IMR-90 (cell line): ENCODE measurements around the gene SHC2. TPM values are rescaled to one million over a fixed set of nuclear protein-coding genes. Genes with fewer than 3 reads are reported as not detected.

Experiments
- ATAC-seq: fragments of 200-7000 bp; cut with Tn5 transposase; 2 replicates; pipeline ENCODE4 v1.9.1; 2020; ENCODE audit warnings: low read depth, mild to moderate bottlenecking, moderate library complexity
- BruUV-seq: library from RNA; stranded (reverse); fragments of 400-500 nt; replicated peaks from 2 replicates; lab custom pipeline; 2021; lab: Mats Ljungman, UMichigan
- CTCF ChIA-PET: fragments of 300-600 bp; formaldehyde crosslinking; extraction: SDS; loops from one replicate; lab custom pipeline; 2021; ENCODE audit warnings: antibody characterized with exemption; lab: Yijun Ruan, JAX
- POLR2A ChIA-PET: fragments of 300-600 bp; sonication (Branson Sonifier 250); formaldehyde crosslinking; loops from one replicate; lab custom pipeline; 2022; ENCODE audit warnings: antibody characterized with exemption; ENCODE audit not compliant: unreplicated experiment; lab: Charles Lee
- DNase-seq: peaks from one replicate; pipeline ENCODE4 v3.0.0; 2013
- H2AFZ ChIP-seq: replicated peaks from 2 replicates; pipeline ENCODE3; 2013; ENCODE audit warnings: low read length, mild to moderate bottlenecking; ENCODE audit not compliant: poor library complexity
- H2AK5ac ChIP-seq: 2 replicates; pipeline ENCODE4 v1.6.1; 2013; ENCODE audit warnings: low read depth, low read length, inconsistent platforms
- H2AK9ac ChIP-seq: replicated peaks from 2 replicates; pipeline ENCODE3; 2013; ENCODE audit warnings: mild to moderate bottlenecking, low read depth, low read length, moderate library complexity; ENCODE audit not compliant: poor library complexity
- H2BK120ac ChIP-seq: 2 replicates; pipeline ENCODE4 v1.6.1; 2013; ENCODE audit warnings: low read depth, low read length, inconsistent platforms
- H2BK15ac ChIP-seq: 3 replicates; pipeline ENCODE4 v1.6.1; 2013; ENCODE audit warnings: low read depth, low read length, inconsistent platforms
- H2BK20ac ChIP-seq: 2 replicates; pipeline ENCODE4 v1.6.1; 2013; ENCODE audit warnings: low read depth, mild to moderate bottlenecking, inconsistent platforms, low read length, moderate library complexity
- H2BK5ac ChIP-seq: 2 replicates; pipeline ENCODE4 v1.6.1; 2013; ENCODE audit warnings: mild to moderate bottlenecking, low read depth, low read length, inconsistent platforms; ENCODE audit not compliant: poor library complexity, severe bottlenecking
- H3K14ac ChIP-seq: replicated peaks from 2 replicates; pipeline ENCODE4 v1.6.1; 2013; ENCODE audit warnings: low read depth, low read length, inconsistent platforms
- H3K18ac ChIP-seq: 2 replicates; pipeline ENCODE4 v1.6.1; 2013; ENCODE audit warnings: low read depth, low read length, control low read depth
- H3K23ac ChIP-seq: 2 replicates; pipeline ENCODE4 v1.6.1; 2013; ENCODE audit warnings: low read depth, low read length, inconsistent platforms
- H3K27ac ChIP-seq: 2 replicates; pipeline ENCODE4 v1.5.1; 2013; ENCODE audit warnings: mild to moderate bottlenecking, control low read depth, low read length; ENCODE audit not compliant: insufficient read depth
- H3K27me3 ChIP-seq: 2 replicates; pipeline ENCODE4 v1.6.1; 2013; ENCODE audit warnings: low read length; ENCODE audit not compliant: control insufficient read depth, insufficient read depth
- H3K36me3 ChIP-seq: 2 replicates; pipeline ENCODE4 v1.6.1; 2013; ENCODE audit warnings: low read length, mixed read lengths; ENCODE audit not compliant: control insufficient read depth, insufficient read depth
- H3K4ac ChIP-seq: 2 replicates; pipeline ENCODE4 v1.6.1; 2013; ENCODE audit warnings: low read depth, low read length, inconsistent platforms
- H3K4me1 ChIP-seq: 2 replicates; pipeline ENCODE4 v1.6.1; 2013; ENCODE audit warnings: low read length, mixed read lengths; ENCODE audit not compliant: control insufficient read depth, insufficient read depth
- H3K4me2 ChIP-seq: 2 replicates; pipeline ENCODE4 v1.6.1; 2013; ENCODE audit warnings: low read depth, mild to moderate bottlenecking, control low read depth, low read length, moderate library complexity
- H3K4me3 ChIP-seq: 2 replicates; pipeline ENCODE4 v1.5.1; 2013; ENCODE audit warnings: low read depth, mild to moderate bottlenecking, control low read depth, low read length, moderate library complexity; ENCODE audit not compliant: insufficient read depth
- H3K56ac ChIP-seq: 2 replicates; pipeline ENCODE4 v1.6.1; 2013; ENCODE audit warnings: low read length, inconsistent platforms; ENCODE audit not compliant: insufficient read depth; ENCODE audit errors: extremely low read depth
- H3K79me1 ChIP-seq, 2 experiments: 2 replicates each; pipeline ENCODE4 v1.6.1; 2013; ENCODE audit warnings: low read length in 2 of 2, inconsistent platforms in 1 of 2, low read depth in 1 of 2
- H3K9ac ChIP-seq: 2 replicates; pipeline ENCODE4 v1.6.1; 2013; ENCODE audit warnings: low read depth, low read length, control low read depth
- H3K9me1 ChIP-seq: 2 replicates; pipeline ENCODE4 v1.6.1; 2013; ENCODE audit warnings: low read length, inconsistent platforms; ENCODE audit not compliant: insufficient read depth
- H3K9me3 ChIP-seq: 2 replicates; pipeline ENCODE4 v1.6.1; 2013; ENCODE audit warnings: low read length; ENCODE audit not compliant: control insufficient read depth, insufficient read depth
- H4K20me1 ChIP-seq: 2 replicates; pipeline ENCODE4 v1.6.1; 2013; ENCODE audit warnings: low read length, inconsistent platforms; ENCODE audit not compliant: insufficient read depth
- H4K5ac ChIP-seq: 2 replicates; pipeline ENCODE4 v1.6.1; 2013; ENCODE audit warnings: mild to moderate bottlenecking, low read depth, low read length, control low read depth
- H4K8ac ChIP-seq, 2 experiments: 2 replicates each; pipeline ENCODE4 v1.6.1; 2013; ENCODE audit warnings: low read depth in 2 of 2, low read length in 2 of 2, control low read depth in 1 of 2, inconsistent platforms in 1 of 2
- H4K91ac ChIP-seq: 2 replicates; pipeline ENCODE4 v1.6.1; 2013; ENCODE audit warnings: low read depth, low read length, inconsistent platforms; ENCODE audit not compliant: insufficient read depth
- FOS ChIP-seq: fragments of 150-350 bp; IDR thresholded peaks from 2 replicates; pipeline ENCODE4 v1.6.1; 2016; ENCODE audit warnings: low read depth, low read length
- MAZ ChIP-seq: IDR thresholded peaks from 2 replicates; pipeline ENCODE4 v1.6.1; 2012; ENCODE audit warnings: low read depth, mild to moderate bottlenecking, low read length, improper control_type of control experiment, moderate library complexity, borderline replicate concordance
- MXI1 ChIP-seq: IDR thresholded peaks from 2 replicates; pipeline ENCODE4 v1.6.1; 2012; ENCODE audit warnings: low read depth, mild to moderate bottlenecking, low read length, moderate library complexity, borderline replicate concordance
- NFE2L2 ChIP-seq: fragments of 150-350 bp; IDR thresholded peaks from 2 replicates; pipeline ENCODE4 v1.6.1; 2016; ENCODE audit warnings: low read depth, mild to moderate bottlenecking, low read length
- POLR2A ChIP-seq: IDR thresholded peaks from 2 replicates; pipeline ENCODE4 v1.6.1; 2012; ENCODE audit warnings: mild to moderate bottlenecking, low read depth, low read length
- RFX5 ChIP-seq: IDR thresholded peaks from 2 replicates; pipeline ENCODE4 v1.8.0; 2012; ENCODE audit warnings: low read depth, mild to moderate bottlenecking, low read length, moderate library complexity
- WGBS, 2 experiments: methylation state at CpG; one replicate each; pipeline versions ENCODE4 v1.1.5 to v1.1.7; 2013; ENCODE audit warnings: missing lambda C conversion rate in 2 of 2; ENCODE audit not compliant: insufficient read length in 1 of 2; ENCODE audit errors: extremely low coverage in 2 of 2; 5-methylcytosine and 5-hydroxymethylcytosine counted together
- dilution Hi-C: fragments of 300-500 bp; cut with HindIII; formaldehyde crosslinking; loops from one replicate; pipeline ENCODE4 v1.14.3; 2018; ENCODE audit warnings: low sequenced_read_pairs; ENCODE audit not compliant: unreplicated experiment
- in situ Hi-C: fragments of 300-500 bp; cut with MboI; formaldehyde crosslinking; loops from 3 replicates; pipeline ENCODE4 v1.14.3; 2019; ENCODE audit warnings: low sequenced_read_pairs, inconsistent platforms, mixed read lengths
- intact Hi-C: fragments of 100-400 bp; cut with micrococcal nuclease; formaldehyde crosslinking; loops from 2 replicates; pipeline ENCODE4 v1.10.0; 2022
- polyA plus RNA-seq, 3 experiments: library from polyadenylated mRNA; depleted of rRNA; stranded (reverse); fragments of >200 nt; gene quantifications; 2 replicates each; pipeline ENCODE4 v1.2.3, GENCODE V29; 2012; ENCODE audit warnings: low replicate concordance in 1 of 3
- total RNA-seq: library from RNA; depleted of rRNA; stranded (reverse); fragments of >200 nt; gene quantifications from 2 replicates; pipeline ENCODE4 v1.2.3, GENCODE V29; 2012

Gene SHC2
- total and polyA plus RNA-seq, 2 of the 4 experiments (the other 2 are of a cell fraction): 0.68 TPM; not detected in 1

DNA sequence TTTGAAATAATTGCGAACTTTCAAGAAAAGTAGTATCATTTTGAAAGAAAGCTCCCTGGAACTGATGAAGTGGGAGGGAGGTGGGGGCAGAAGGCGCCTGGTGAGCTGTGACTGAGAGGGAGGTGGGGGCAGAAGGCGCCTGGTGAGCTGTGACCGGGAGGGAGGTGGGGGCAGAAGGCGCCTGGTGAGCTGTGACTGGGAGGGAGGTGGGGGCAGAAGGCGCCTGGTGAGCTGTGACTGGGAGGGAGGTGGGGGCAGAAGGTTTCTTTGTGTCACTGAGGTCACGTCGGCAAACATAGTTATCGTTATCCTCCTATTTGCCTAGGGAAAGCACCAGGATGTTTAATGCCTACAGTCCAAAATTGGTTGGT is 76.0 kb downstream of the SHC2 start:
- Histone ChIP-seq H3K14ac (no peak overlapping the region), H3K23ac (no peak overlapping the region), H3K56ac (no peak overlapping the region), H3K4me3 (no peak overlapping the region), H3K36me3 (no peaks in the 10 kb centered on the region), H2AFZ (no peak overlapping the region), H3K4me2 (no peak overlapping the region), H3K18ac (no peak overlapping the region), H2BK15ac (no peak overlapping the region), H3K9me3 (no peaks in the 10 kb centered on the region; the same call in 1 of the 2 replicates), H3K27ac (no peak overlapping the region), H2BK5ac (no peak overlapping the region), H2BK20ac (no peak overlapping the region), H3K9me1 (no peaks in the 10 kb centered on the region), H3K4ac (no peak overlapping the region), H2AK9ac (no peak overlapping the region), H3K9ac (no peak overlapping the region), H4K91ac (no peak overlapping the region), H2AK5ac (no peak overlapping the region), H4K8ac (no peak overlapping the region), H3K27me3 (peaks cover 13% of the 10 kb centered on the region), H3K79me1 (no peaks in the 10 kb centered on the region), H4K20me1 (no peaks in the 10 kb centered on the region), H3K4me1 (peaks cover 2% of the 10 kb centered on the region; the same call in 1 of the 2 replicates), H4K5ac (no peak overlapping the region), H2BK120ac (no peak overlapping the region)
- no peak for ATAC-seq
- no peak for DNase-seq
- in situ Hi-C loops (no loop called here), intact Hi-C loops (loop anchor here (5.0 kb wide), 1 partner anchor 123 kb away; the partner anchor contains the start of gene TPGS1), dilution Hi-C loops (no loop called here)
- POLR2A ChIA-PET: no interaction called here
- TF ChIP-seq RFX5: no peak
- TF ChIP-seq MXI1: no peak
- no peak for TF ChIP-seq NFE2L2
- TF ChIP-seq POLR2A: no peak
- TF ChIP-seq FOS: no peak
- no peak for TF ChIP-seq MAZ
- WGBS, 2 experiments: 40% methylated on average over 2 of the region's 9 CpGs; no CpG with 5 or more reads in 1 of the 2 experiments
- CTCF ChIA-PET: no interaction called here
- BruUV-seq: no TSS peak
